Peyer's patch (tissue), 4 donors: ENCODE results near the gene LYPD6B. TPM values are rescaled to one million over a fixed set of nuclear protein-coding genes. Genes with fewer than 3 reads are reported as not detected.

Experiments
- DNase-seq, 3 donors: peaks; one replicate each; pipeline ENCODE4 v3.0.0-alpha.2; 2017 to 2019
- H3K27ac ChIP-seq, 4 donors: fragments of 200-600 bp; sonication (generic); one replicate each; pipeline ENCODE4 v1.5.1; 2016 to 2019
- H3K27me3 ChIP-seq, 2 donors: fragments of 200-600 bp; sonication (generic); one replicate each; pipeline ENCODE4 v1.5.1; 2019
- H3K36me3 ChIP-seq, 3 donors: fragments of 200-600 bp; sonication (generic); one replicate each; pipeline ENCODE4 v1.5.1; 2016 to 2019
- H3K4me1 ChIP-seq, 4 donors: fragments of 200-600 bp; sonication (generic); one replicate each; pipeline ENCODE4 v1.5.1; 2016 to 2019
- H3K4me3 ChIP-seq, 4 donors: fragments of 200-600 bp; sonication (generic); 1 replicate in 3 of 4; 2 replicates in 1 of 4; pipeline ENCODE4 v1.5.1; 2016 to 2019; ENCODE audit warnings: mild to moderate bottlenecking in 1 of 4
- H3K9me3 ChIP-seq, 4 donors: fragments of 200-600 bp; sonication (generic); one replicate each; pipeline ENCODE4 v1.5.1; 2016 to 2019; ENCODE audit warnings: mild to moderate bottlenecking in 1 of 4
- CTCF ChIP-seq, 6 experiments: fragments of 450-650 bp in 4 of 6; fragments of 200-600 bp in 2 of 6; sonication (generic) in 1 of 6; IDR thresholded peaks; one replicate each; pipeline ENCODE4 v1.5.1; 2017 to 2019; ENCODE audit warnings: antibody characterized with exemption in 6 of 6, mild to moderate bottlenecking in 3 of 6, moderate library complexity in 1 of 6
- POLR2A ChIP-seq, 2 donors: fragments of 450-650 bp; IDR thresholded peaks; one replicate each; pipeline ENCODE4 v1.5.1; 2017; ENCODE audit warnings: antibody characterized with exemption in 2 of 2, mild to moderate bottlenecking in 2 of 2, moderate library complexity in 2 of 2
- total RNA-seq, 4 donors: library from RNA; depleted of rRNA; stranded (reverse); fragments of >200 nt; gene quantifications; one replicate each; pipeline ENCODE4 v1.1.0, GENCODE V29; 2016

Gene LYPD6B
- total RNA-seq, 4 donors from 2014 or later, result 2.0 to 4.4 (median 3.7) TPM; not detected in 1

- no peaks in the 10 kb centered on the region for H3K36me3 ChIP-seq
- H3K9me3 ChIP-seq, result no peaks in the 10 kb centered on the region
- TF ChIP-seq CTCF (IDR thresholded peaks at IDR 0.05) (no peak), POLR2A (IDR thresholded peaks at IDR 0.05) (no peak)
- no peak overlapping the region for H3K27ac ChIP-seq
- H3K4me3 ChIP-seq, result no peak overlapping the region
- H3K27me3 ChIP-seq, result no peaks in the 10 kb centered on the region
- DNase-seq, result no peak
- H3K4me1 ChIP-seq, result no peaks in the 10 kb centered on the region
Measured at GRCh38 chr2:149028891-149029290, 9.6 kb upstream of the LYPD6B start.

GRCh38 chr2:149029307-149029965 is 9.1 kb upstream of the LYPD6B start:
- no peak overlapping the region for H3K27ac ChIP-seq
- DNase-seq, result no peak
- H3K36me3 ChIP-seq, result no peaks in the 10 kb centered on the region

DNA sequence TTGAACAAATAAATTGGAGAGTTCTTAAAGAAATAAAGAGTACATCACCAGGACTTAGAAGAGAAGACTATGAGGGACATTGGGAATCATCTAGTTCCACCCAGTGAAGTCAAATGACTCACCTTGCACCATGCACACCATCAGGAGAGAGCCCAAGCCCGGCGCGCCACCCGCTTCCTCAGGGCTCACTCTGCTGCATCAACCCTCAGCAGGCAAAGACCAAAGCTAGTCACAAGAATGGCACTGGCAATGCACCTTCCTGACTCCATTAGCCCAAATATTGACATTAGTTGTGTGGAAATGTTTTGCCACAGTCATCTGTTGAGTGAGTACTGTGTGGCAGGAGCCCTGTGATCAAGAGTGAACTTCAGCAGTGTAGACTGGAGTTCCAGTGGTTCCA is 7.1 kb upstream of the LYPD6B start:
- Histone ChIP-seq H3K4me1 (no peaks in the 10 kb centered on the region), H3K36me3 (no peaks in the 10 kb centered on the region), H3K4me3 (no peak overlapping the region)

More at GRCh38 chr2:149029307-149029965, 9.1 kb upstream of the LYPD6B start:
- Histone ChIP-seq H3K4me1 (no peaks in the 10 kb centered on the region), H3K4me3 (no peak overlapping the region), H3K9me3 (no peaks in the 10 kb centered on the region), H3K27me3 (no peaks in the 10 kb centered on the region)
- TF ChIP-seq POLR2A (IDR thresholded peaks at IDR 0.05) (no peak), CTCF (IDR thresholded peaks at IDR 0.05) (no peak)

GRCh38 chr2:149033716-149034115 is 4.8 kb upstream of the LYPD6B start:
- Histone ChIP-seq H3K27ac (no peak overlapping the region), H3K9me3 (no peaks in the 10 kb centered on the region), H3K36me3 (no peaks in the 10 kb centered on the region), H3K4me1 (peaks cover 0 to 5% (median 0%) of the 10 kb centered on the region in 4 donors), H3K4me3 (no peak overlapping the region), H3K27me3 (no peaks in the 10 kb centered on the region)
- no peak for TF ChIP-seq POLR2A (IDR thresholded peaks at IDR 0.05)
- no peak for TF ChIP-seq CTCF (IDR thresholded peaks at IDR 0.05)
- DNase-seq, result no peak

More for the DNA sequence above, 7.1 kb upstream of the LYPD6B start:
- TF ChIP-seq CTCF (IDR thresholded peaks at IDR 0.05), result no peak
- Histone ChIP-seq H3K9me3 (no peaks in the 10 kb centered on the region), H3K27ac (no peak overlapping the region), H3K27me3 (no peaks in the 10 kb centered on the region)
- DNase-seq, result no peak

GRCh38 chr2:149034406-149034805 is 4.1 kb upstream of the LYPD6B start:
- TF ChIP-seq CTCF (IDR thresholded peaks at IDR 0.05) (no peak), POLR2A (IDR thresholded peaks at IDR 0.05) (no peak)
- Histone ChIP-seq H3K27ac (no peak overlapping the region), H3K4me3 (no peak overlapping the region), H3K9me3 (no peaks in the 10 kb centered on the region), H3K27me3 (no peaks in the 10 kb centered on the region), H3K4me1 (peaks cover 0 to 6% (median 0%) of the 10 kb centered on the region in 4 donors), H3K36me3 (no peaks in the 10 kb centered on the region)
- no peak for DNase-seq
